GM19328 (cell line): ENCODE data around the gene KDM4B.

ENCODE experiments used
- ATAC-seq: cut with Tn5 transposase; IDR thresholded peaks from one replicate; pipeline ENCODE4 v1.9.1; 2021; ENCODE audit warnings: mild to moderate bottlenecking, moderate library complexity; ENCODE audit not compliant: unreplicated experiment

The KDM4B gene

GRCh38 chr19:5103061-5103701 is 134.3 kb downstream of the KDM4B start:
- ATAC-seq, result no peak

GRCh38 chr19:5103812-5104410 is 135.0 kb downstream of the KDM4B start:
- ATAC-seq, result no peak

DNA sequence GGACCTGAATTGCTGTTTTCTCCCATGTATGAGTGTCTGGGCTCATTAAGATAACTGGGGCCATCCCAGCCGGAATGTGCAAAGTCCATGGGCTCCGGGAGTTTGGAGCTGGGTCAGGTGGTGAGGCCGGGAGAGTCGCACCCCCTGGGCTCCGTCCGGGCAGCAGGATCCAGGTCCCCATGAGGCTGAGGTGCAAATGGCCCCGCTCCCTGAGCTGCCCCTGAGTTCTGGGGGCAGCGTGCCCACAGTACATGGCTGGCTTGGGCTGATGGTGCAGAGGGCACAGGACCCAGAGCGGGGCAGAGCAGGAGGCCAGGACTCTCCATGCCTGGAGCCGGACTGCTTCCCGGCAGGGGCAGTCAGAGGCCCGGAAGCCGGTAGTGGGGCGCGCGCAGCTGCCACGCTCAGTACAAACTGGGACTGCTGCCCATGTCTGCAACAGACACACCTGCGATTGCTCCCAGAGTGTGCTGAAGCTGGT is 136.0 kb downstream of the KDM4B start:
- no peak for ATAC-seq

GRCh38 chr19:5106191-5106726 is 137.3 kb downstream of the KDM4B start:
- ATAC-seq, result no peak

DNA sequence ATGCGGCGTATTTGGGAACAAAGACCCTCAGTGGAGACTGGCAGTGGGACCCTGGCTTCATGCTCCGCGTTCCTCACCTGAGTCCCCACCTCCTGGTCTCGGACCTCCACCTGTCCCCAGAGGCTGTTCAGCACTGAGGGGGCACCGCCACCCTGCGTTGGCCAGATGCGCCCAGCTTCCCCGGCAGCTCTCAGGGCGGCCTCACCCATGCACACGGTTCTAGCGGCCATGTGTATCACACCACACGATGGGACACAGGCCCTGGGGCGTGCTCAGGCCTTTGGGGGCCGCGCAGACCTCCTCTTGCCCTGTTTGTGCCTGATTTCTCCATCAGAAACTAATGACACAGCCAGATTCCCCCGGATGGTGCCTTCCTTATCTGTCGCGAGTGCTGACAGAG is 138.1 kb downstream of the KDM4B start:
- no peak for ATAC-seq

DNA sequence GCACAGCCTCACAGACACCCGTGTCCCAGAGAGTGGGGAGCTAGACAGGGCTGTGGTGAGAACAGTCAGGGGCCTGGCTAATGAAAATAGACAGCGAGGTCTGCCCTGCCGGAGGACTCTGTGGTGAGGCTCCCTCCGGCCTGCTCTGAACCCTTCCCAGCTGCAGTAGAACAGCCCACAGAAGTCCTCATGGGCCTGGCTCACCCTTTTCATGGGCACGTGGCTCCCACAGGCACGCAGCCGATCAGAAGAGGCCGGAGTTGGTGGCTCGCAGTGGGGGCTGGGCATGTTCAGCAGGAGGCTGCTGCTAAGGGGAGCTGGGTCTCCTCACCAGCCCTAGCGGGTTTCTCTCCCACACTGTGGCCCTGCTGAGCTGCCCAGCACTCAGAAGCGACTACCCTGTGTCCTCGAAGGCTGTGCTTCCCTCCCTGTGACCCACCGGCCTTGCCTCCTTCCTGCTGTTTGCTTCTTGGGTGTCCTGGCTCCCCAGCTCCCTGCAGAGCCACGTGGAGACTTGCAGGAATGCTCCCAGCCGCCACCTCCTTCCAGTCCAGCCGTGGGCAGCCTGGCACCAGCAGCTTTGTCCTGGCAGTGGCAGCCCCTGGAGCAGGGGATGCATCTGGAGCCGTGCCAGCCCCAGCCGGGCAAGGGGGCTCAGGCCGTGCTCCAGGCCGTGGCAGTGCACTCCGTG is 138.7 kb downstream of the KDM4B start:
- ATAC-seq, result no peak

- ATAC-seq, result no peak
Measured at GRCh38 chr19:5108123-5108596, 139.2 kb downstream of the KDM4B start.

- ATAC-seq, result no peak
Measured at GRCh38 chr19:5108866-5109265, 140.0 kb downstream of the KDM4B start.

DNA sequence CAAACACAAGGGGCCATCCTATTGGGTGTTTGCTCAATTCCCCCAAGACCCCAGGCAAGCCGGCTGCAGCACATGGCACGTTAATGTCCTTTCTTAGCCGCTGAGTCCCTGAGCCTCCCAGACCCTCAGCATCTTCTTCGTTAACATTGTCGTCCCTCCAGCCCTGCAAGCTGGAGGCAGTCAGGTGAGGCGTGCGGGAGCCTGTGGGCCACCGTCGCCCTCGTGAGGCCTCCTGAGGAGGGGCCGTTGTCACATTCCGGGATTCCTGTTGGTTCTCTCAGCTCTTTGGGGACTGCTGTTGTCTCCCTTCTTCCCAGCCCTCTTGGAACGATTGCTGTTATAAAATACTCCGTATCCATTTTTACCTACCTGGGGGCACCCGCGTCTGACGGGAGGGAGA is 140.6 kb downstream of the KDM4B start:
- no peak for ATAC-seq

DNA sequence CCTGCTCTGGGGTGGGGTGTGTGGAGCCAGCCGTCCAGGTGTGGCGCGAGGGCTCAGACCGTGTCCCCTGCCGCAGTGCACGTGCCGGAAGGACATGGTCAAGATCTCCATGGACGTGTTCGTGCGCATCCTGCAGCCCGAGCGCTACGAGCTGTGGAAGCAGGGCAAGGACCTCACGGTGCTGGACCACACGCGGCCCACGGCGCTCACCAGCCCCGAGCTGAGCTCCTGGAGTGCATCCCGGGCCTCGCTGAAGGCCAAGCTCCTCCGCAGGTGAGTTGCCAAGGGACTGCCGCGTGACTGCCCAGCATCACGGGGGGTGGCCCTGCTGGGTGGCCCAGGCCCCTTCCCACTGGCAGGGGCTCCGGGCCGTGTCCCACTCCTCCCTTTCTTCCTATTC is 141.6 kb downstream of the KDM4B start:
- ATAC-seq, result no peak

- no peak for ATAC-seq
Measured at GRCh38 chr19:5111051-5111450, 142.1 kb downstream of the KDM4B start.

DNA sequence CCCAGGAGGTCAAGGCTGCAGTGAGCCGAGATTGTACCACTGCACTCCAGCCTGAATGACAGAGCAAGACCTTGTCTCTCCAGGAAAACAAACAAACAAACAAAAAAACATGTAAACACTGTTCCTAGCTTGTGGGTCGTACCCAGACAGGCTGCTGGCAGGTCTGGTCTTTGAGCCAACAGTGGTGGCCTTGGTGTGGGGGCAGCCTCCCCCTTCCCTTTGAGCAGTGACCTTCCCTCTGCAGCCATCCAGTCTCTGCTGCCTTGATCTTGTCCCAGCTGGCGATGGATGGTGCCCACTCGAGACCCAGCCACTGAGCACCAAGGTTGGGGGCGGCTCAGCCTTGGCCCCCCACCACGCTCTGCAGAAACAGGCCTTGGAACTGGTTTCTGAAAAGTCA is 143.3 kb downstream of the KDM4B start:
- ATAC-seq, result no peak

DNA sequence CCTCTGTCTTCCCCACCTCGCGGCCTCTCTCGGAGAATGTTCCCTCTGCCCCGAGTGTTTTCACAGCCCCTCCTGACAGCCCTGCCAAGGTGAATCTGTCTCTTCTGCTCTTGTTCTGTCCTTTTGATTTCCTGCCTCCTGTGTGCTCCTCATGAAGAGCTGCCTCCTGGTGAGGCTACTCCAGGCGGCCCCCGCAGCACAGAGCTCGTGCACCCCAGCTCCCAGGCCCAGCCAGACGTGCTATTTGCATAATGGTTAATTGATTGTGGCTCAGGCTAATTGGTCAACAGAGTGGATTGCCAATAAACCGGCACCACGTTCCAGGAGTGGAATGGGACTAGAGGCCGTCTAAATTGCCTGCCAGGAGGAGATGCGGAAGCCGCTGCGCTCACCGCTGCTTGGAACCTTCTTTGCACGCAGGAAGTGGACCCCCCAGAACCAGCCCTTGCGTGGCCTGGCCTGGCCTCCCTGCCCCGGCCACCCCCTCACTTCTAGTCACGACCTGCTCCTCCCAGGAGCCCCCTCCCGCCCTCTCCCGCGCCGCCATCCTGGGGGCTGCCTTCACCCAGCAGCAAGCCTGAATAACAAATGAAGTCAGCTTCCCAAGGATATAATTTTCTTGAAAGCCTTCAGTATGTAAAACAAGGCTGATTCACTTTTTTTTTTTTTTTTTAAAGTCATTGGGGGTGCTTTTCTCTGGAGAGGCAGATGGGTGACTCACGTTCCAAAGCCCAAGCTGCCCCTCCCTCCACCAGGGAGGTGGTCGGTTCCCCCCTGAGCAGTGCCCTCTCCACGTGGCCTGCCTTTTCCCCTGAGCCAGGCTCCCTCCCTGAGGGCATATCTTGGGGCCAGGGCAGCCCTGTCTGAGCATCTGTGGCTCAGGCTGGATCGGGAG is 144.0 kb downstream of the KDM4B start:
- no peak for ATAC-seq

GRCh38 chr19:5113633-5114586 is 145.0 kb downstream of the KDM4B start:
- ATAC-seq, result no peak

DNA sequence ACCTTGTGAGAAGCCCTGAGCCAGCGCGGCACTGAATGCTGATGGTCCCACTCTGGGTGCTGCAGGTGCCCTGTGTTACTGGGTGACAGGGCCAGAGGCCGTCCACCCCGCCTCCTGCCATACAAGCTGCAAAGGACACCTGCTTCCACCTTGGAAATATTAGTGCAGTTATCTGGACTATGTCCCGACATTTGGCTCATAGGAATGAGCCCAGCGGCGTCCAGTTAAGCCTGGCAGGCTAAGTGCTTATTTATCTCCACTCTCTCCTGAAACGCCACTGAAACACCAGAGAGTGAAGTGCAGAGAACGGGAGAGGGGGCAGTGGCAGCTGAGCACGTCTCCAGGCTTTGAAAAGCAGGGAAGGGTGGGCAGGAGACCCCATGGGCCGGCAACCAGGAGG is 145.8 kb downstream of the KDM4B start:
- no peak for ATAC-seq

GRCh38 chr19:5115351-5115750 is 146.4 kb downstream of the KDM4B start:
- ATAC-seq, result no peak

DNA sequence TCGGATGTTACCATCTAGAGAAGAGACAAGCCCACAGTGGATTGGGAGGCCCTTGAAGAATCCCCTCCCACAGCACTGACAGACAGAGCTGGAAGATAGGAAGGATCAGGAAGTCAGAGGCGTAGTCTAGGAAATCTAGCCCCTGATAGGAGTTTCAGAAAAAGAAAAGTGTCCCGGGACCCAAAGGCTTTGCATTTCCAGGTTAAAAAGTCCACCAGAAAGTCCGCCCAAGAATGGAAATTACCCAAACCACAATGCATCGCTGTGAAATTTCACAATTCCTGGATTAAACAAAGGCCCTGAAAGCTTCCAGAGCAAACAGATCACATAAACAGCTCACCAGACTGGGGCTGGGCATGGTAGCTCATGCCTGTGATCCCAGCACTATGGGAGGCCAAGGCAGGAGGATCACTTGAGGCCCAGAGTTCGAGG is 146.9 kb downstream of the KDM4B start:
- no peak for ATAC-seq

DNA sequence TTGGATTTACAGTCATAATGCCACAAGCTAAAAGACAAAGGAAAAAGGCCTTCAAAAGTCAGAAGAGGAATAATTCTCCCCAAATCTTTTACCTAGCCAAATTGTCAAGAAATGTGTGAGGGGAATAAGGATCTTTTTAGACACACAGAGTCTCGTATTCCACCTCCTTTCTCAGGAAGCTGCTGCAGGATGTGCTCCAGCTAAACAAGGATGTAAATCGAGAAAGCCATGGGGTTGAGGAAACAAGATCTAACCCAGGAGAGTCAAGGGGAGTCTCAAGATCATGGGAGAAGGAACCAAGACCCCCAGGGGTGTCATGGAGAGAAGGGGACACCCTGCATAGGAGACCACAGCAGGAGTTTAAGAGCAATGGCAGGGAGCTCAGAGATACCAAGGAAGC is 147.4 kb downstream of the KDM4B start:
- ATAC-seq, result no peak

GRCh38 chr19:5117421-5117820 is 148.5 kb downstream of the KDM4B start:
- no peak for ATAC-seq

DNA sequence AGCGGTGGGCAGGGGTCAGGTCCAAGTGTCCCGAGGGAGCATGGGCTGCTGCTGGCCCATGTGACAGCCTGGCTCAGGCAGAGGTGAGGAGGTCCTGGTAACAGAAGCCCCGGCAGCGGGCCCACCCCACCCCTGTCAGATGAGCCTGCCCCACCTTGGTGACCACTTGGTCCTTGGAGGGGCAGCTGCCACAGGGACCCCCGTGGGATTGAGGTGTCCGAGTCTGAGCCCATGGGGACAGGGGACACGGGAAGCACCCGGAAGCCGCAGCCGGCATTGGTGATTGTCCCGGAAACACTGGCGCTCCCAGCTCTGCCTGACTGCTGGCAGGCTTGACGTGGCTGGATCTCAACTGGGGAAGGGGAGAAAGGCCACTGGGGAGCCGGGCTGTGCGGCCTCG is 149.1 kb downstream of the KDM4B start:
- no peak for ATAC-seq
